ENCODE results near the gene LCMT2. TPM values are rescaled to one million over a fixed set of nuclear protein-coding genes. Genes with fewer than 3 reads are reported as not detected.

Gene LCMT2
- total RNA-seq, 1 donor from 2014 or later, result 16.0 TPM

DNA sequence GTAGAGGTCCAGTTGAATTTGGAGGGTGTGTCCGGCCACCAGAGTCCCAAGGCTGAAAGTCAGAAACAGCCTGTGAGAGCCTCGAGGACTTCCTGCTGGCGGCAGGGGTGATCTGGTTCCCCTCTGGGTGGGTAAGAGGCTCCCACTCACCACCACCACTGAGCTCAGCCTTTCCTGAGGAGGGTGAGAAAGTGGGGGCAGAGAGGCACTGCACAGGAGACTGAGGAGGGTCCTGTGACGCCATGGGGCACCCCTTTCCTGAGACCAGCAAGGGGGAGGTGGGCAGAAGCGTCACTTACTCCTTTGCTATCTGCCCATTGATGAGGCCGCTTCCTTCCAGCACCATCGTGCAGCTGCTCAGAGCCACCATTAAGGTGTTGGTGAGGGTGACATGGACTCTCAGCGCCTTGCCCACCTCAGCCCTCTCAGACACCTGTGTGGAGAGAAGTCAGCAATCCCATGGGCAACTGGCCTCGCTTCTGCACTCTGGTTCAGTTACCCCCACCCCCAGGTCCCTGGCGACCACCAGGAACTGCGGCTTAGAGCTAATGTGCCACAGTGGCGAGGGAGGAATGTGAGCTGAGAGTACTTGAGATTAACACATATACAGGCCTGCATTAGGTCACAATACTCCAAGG is 53.7 kb downstream of the LCMT2 start:
- intact Hi-C loops (cut with micrococcal nuclease), result no loop called here

DNA sequence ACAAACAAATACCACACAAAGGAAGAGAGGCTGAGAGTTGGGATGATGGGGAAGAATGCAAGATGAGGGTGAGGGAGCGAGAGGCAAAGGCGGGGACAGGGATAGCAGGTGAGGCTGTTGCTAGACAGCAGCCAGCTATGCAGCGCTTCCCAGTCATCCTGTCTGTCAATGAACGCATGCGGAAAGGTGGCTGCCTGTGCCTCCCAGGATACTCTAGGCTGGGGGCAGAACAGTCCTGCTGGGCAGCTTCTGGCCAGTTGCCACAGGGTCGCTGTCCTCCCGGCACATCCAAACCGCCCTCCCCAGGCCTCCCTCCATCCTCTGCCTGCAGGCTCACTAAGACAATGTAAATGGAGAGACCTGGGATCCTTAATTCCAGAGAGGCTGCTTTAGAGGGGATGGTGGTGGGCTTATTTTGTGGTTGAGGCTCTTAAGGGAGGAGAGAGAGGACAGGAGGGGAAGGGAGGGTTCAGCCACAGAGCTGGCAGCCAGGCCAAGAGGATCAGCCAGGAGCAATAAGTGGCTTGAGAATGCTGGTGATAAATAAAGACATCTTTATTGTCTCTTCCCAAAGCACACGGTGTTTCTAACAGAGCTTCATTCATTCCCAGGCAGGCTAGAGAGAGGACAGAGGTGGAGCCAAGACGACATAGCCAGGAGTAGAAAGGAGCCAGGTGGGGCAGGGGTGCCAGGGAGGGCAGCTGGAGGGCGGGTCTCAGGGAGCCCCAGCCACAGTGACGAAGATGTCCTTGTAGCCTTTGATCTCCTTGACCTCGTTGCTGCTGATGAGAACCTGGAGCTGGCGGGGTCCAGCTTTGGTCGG is 54.4 kb downstream of the LCMT2 start:
- intact Hi-C loops (cut with micrococcal nuclease), result no loop called here

DNA sequence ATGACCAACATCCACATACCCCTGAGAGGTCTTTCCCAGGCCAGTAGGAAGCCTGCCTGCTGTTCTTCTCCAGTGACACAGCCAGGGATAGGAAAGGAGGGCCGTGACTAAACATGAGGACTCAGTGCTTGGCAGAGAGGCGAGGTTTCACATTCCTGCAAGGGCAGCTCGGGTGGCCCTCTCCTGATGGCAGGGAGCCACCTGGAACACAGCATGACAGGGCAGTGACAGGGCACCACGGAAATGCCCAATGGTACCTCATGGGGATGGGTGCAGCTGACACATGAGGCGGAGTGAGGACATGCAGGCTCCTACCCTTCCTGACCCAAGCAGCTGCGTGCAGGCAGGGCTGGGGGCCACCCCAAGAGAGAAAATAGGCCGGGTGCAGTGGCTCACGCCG is 56.2 kb downstream of the LCMT2 start:
- intact Hi-C loops (cut with micrococcal nuclease), result no loop called here

Other genes starting within 250 kb of the LCMT2 start
- 42.4 and 44.1 TPM in 2 replicates for gene UBR1, start 224.5 kb downstream of the LCMT2 start, total RNA-seq
- gene TMEM62, start 197.0 kb downstream of the LCMT2 start, total RNA-seq, result 15.8 and 17.4 TPM in 2 replicates
- 66.2 and 67.8 TPM in 2 replicates for gene CCNDBP1, start 145.2 kb downstream of the LCMT2 start, total RNA-seq
- gene EPB42, start 109.6 kb downstream of the LCMT2 start, total RNA-seq, result not detected in 2 replicates
- 0.09 and 0.11 TPM in 2 replicates for gene TGM5, start 63.6 kb downstream of the LCMT2 start, total RNA-seq
- not detected in 2 replicates for gene TGM7, start 28.3 kb downstream of the LCMT2 start, total RNA-seq
- gene ZSCAN29, start 40.5 kb upstream of the LCMT2 start, total RNA-seq, result 28.0 and 28.2 TPM in 2 replicates
- gene TUBGCP4, start 40.5 kb upstream of the LCMT2 start, total RNA-seq, result 34.4 and 37.0 TPM in 2 replicates
- 39.6 and 42.7 TPM in 2 replicates for gene TP53BP1, start 162.6 kb upstream of the LCMT2 start, total RNA-seq
- 12.6 and 12.7 TPM in 2 replicates for gene MAP1A, start 187.0 kb upstream of the LCMT2 start, total RNA-seq